Chondrocyte (in vitro differentiated cells): Measurements from ENCODE around the gene SLC1A7. TPM values are rescaled to one million over a fixed set of nuclear protein-coding genes. Genes with fewer than 3 reads are reported as not detected.

Source experiments
- DNase-seq: peaks from one replicate; pipeline ENCODE4 v3.0.0; 2021; ENCODE audit warnings: mixed read lengths, low spot score
- H3K27ac Mint-ChIP-seq: one replicate; pipeline ENCODE4 v1.8.0; 2021; ENCODE audit warnings: mild to moderate bottlenecking, moderate library complexity, mixed read lengths; ENCODE audit not compliant: unreplicated experiment
- H3K27me3 Mint-ChIP-seq: 2 replicates; pipeline ENCODE4 v1.8.0; 2021; ENCODE audit warnings: low read depth, mixed read lengths
- H3K36me3 Mint-ChIP-seq: 2 replicates; pipeline ENCODE4 v1.8.0; 2021; ENCODE audit warnings: low read depth, mixed read lengths
- H3K4me1 Mint-ChIP-seq: 2 replicates; pipeline ENCODE4 v1.8.0; 2021; ENCODE audit warnings: low read depth, mild to moderate bottlenecking, mixed read lengths
- H3K4me3 Mint-ChIP-seq: one replicate; pipeline ENCODE4 v1.8.0; 2021; ENCODE audit warnings: mild to moderate bottlenecking, moderate library complexity, mixed read lengths; ENCODE audit not compliant: unreplicated experiment
- H3K9me3 Mint-ChIP-seq: 2 replicates; pipeline ENCODE4 v1.8.0; 2021; ENCODE audit warnings: low read depth, mixed read lengths
- CTCF ChIP-seq: fragments of 200-600 bp; sonication (generic); IDR thresholded peaks from 2 replicates; pipeline ENCODE4 v1.5.0; 2021; ENCODE audit warnings: antibody characterized with exemption, mild to moderate bottlenecking, moderate library complexity
- total RNA-seq: library from RNA; stranded (reverse); gene quantifications from 3 replicates; pipeline ENCODE4 v1.2.1, GENCODE V29; 2021

SLC1A7 gene
- total RNA-seq, 1 donor from 2014 or later = not detected

- no peaks in the 10 kb centered on the region for H3K27me3 Mint-ChIP-seq
- TF ChIP-seq CTCF = no peak
These were observed 7.3 kb downstream of the SLC1A7 start for GRCh38 chr1:53134961-53135734.

GRCh38 chr1:53134042-53134485 is 8.4 kb downstream of the SLC1A7 start:
- no peaks in the 10 kb centered on the region for H3K27me3 Mint-ChIP-seq
- H3K4me3 Mint-ChIP-seq = no peak overlapping the region
- no peak for TF ChIP-seq CTCF
- H3K27ac Mint-ChIP-seq = no peak overlapping the region
- DNase-seq = no peak
- H3K4me1 Mint-ChIP-seq = peaks cover 15% of the 10 kb centered on the region
- peaks cover 4% of the 10 kb centered on the region for H3K36me3 Mint-ChIP-seq
- H3K9me3 Mint-ChIP-seq = peaks cover 12% of the 10 kb centered on the region

More at GRCh38 chr1:53134961-53135734, 7.3 kb downstream of the SLC1A7 start:
- Mint-ChIP-seq H3K4me1 (peaks cover 23% of the 10 kb centered on the region), H3K4me3 (no peak overlapping the region), H3K27ac (peak overlapping the region; percentile 90), H3K9me3 (peaks cover 12% of the 10 kb centered on the region), H3K36me3 (peaks cover 4% of the 10 kb centered on the region)
- DNase-seq = no peak

GRCh38 chr1:53133261-53134041 is 9.0 kb downstream of the SLC1A7 start:
- no peak for DNase-seq
- Mint-ChIP-seq H3K27me3 (no peaks in the 10 kb centered on the region), H3K9me3 (peaks cover 12% of the 10 kb centered on the region), H3K4me1 (peaks cover 15% of the 10 kb centered on the region), H3K36me3 (peaks cover 4% of the 10 kb centered on the region), H3K27ac (no peak overlapping the region), H3K4me3 (no peak overlapping the region)
- no peak for TF ChIP-seq CTCF

- no peak overlapping the region for H3K27ac Mint-ChIP-seq
- peaks cover 1% of the 10 kb centered on the region for H3K9me3 Mint-ChIP-seq
- no peak for TF ChIP-seq CTCF
- H3K4me3 Mint-ChIP-seq = no peak overlapping the region
- DNase-seq = no peak
- H3K36me3 Mint-ChIP-seq = peaks cover 2% of the 10 kb centered on the region
- no peaks in the 10 kb centered on the region for H3K27me3 Mint-ChIP-seq
- peaks cover 15% of the 10 kb centered on the region for H3K4me1 Mint-ChIP-seq
These were observed 10.3 kb downstream of the SLC1A7 start for GRCh38 chr1:53132176-53132575.

GRCh38 chr1:53131590-53131938 is 10.9 kb downstream of the SLC1A7 start:
- no peak for DNase-seq
- peaks cover 2% of the 10 kb centered on the region for H3K36me3 Mint-ChIP-seq
- no peaks in the 10 kb centered on the region for H3K9me3 Mint-ChIP-seq
- H3K4me1 Mint-ChIP-seq = peaks cover 15% of the 10 kb centered on the region
- no peak overlapping the region for H3K27ac Mint-ChIP-seq
- no peak for TF ChIP-seq CTCF
- H3K27me3 Mint-ChIP-seq = no peaks in the 10 kb centered on the region
- H3K4me3 Mint-ChIP-seq = no peak overlapping the region
